Activated naive CD4-positive, alpha-beta T cell treated with anti-CD3 and anti-CD28 coated beads for 36 hours (primary cell): ENCODE measurements around the gene PCDHA3. TPM values are rescaled to one million over a fixed set of nuclear protein-coding genes. Genes with fewer than 3 reads are reported as not detected.
A peak's percentile ranks its signal among the peaks of the same experiment; 100 is the strongest.
"Not testable (repeated sequence)": the region's sequence is repeated elsewhere in the genome, so short reads cannot be mapped to it uniquely, and the experiment has no call there.

Experiments used
- CTCF ChIA-PET: fragments of 350-600 bp; sonication (Branson Sonifier 250); formaldehyde crosslinking; loops from one replicate; lab custom pipeline; 2021; ENCODE audit warnings: antibody characterized with exemption; lab: Charles Lee
- DNase-seq: peaks from one replicate; pipeline ENCODE4 v3.0.0-alpha.2; 2020
- H3K27ac Mint-ChIP-seq: one replicate; pipeline ENCODE4 v1.8.0; 2021; ENCODE audit warnings: mild to moderate bottlenecking, mixed read lengths
- H3K27me3 Mint-ChIP-seq: one replicate; pipeline ENCODE4 v1.8.0; 2021; ENCODE audit warnings: low read depth, mixed read lengths
- H3K36me3 Mint-ChIP-seq: one replicate; pipeline ENCODE4 v1.8.0; 2021; ENCODE audit warnings: low read depth, mixed read lengths
- H3K4me1 Mint-ChIP-seq: one replicate; pipeline ENCODE4 v1.8.0; 2021; ENCODE audit warnings: low read depth, mixed read lengths
- H3K4me3 Mint-ChIP-seq: one replicate; pipeline ENCODE4 v1.8.0; 2021; ENCODE audit warnings: mild to moderate bottlenecking, moderate library complexity, mixed read lengths
- H3K9me3 Mint-ChIP-seq: one replicate; pipeline ENCODE4 v1.8.0; 2021; ENCODE audit warnings: mixed read lengths
- intact Hi-C: fragments of 100-400 bp; cut with micrococcal nuclease; formaldehyde crosslinking; loops from one replicate; pipeline ENCODE4 v1.15.1; 2023
- total RNA-seq, 2 experiments: library from RNA; stranded (reverse); gene quantifications; one replicate each; pipeline ENCODE4 v1.2.3, GENCODE V29; 2021

PCDHA3 gene
- total RNA-seq, 2 experiments from 2014 or later = not detected

GRCh38 chr5:140796072-140796717 lies 4.7 kb upstream of the PCDHA3 start:
- Mint-ChIP-seq H3K27me3 (peaks cover 40% of the 10 kb centered on the region), H3K9me3 (peaks cover 24% of the 10 kb centered on the region), H3K36me3 (peaks cover 15% of the 10 kb centered on the region)
- intact Hi-C loops, CTCF ChIA-PET, H3K4me3 Mint-ChIP-seq, DNase-seq, H3K4me1 Mint-ChIP-seq, H3K27ac Mint-ChIP-seq: not testable (repeated sequence)

DNA sequence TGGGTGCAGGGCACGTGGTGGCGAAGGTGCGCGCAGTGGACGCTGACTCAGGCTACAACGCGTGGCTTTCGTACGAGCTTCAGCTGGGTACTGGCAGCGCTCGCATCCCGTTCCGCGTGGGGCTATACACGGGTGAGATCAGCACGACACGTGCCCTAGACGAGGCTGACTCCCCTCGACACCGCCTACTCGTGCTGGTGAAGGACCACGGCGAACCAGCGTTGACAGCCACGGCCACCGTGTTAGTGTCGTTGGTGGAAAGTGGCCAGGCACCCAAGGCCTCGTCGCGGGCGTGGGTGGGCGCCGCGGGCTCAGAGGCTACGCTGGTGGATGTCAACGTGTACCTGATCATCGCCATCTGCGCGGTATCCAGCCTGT lies 4.2 kb upstream of the PCDHA3 start:
- no peak for DNase-seq
- H3K27me3 Mint-ChIP-seq = peaks cover 44% of the 10 kb centered on the region
- intact Hi-C loops = no loop called here
- CTCF ChIA-PET = no interaction called here
- H3K4me1 Mint-ChIP-seq = no peaks in the 10 kb centered on the region
- no peak overlapping the region for H3K4me3 Mint-ChIP-seq
- H3K36me3 Mint-ChIP-seq = peaks cover 16% of the 10 kb centered on the region
- no peak overlapping the region for H3K27ac Mint-ChIP-seq
- peaks cover 27% of the 10 kb centered on the region for H3K9me3 Mint-ChIP-seq

- no peak for DNase-seq
- intact Hi-C loops = no loop called here
- no peak overlapping the region for H3K4me3 Mint-ChIP-seq
- H3K27me3 Mint-ChIP-seq = peaks cover 41% of the 10 kb centered on the region
- CTCF ChIA-PET = no interaction called here
- H3K9me3 Mint-ChIP-seq = peaks cover 28% of the 10 kb centered on the region
- H3K27ac Mint-ChIP-seq = no peak overlapping the region
- H3K4me1 Mint-ChIP-seq = no peaks in the 10 kb centered on the region
- peaks cover 10% of the 10 kb centered on the region for H3K36me3 Mint-ChIP-seq
These were observed 611 bp downstream of the PCDHA3 start for GRCh38 chr5:140801494-140801841.

DNA sequence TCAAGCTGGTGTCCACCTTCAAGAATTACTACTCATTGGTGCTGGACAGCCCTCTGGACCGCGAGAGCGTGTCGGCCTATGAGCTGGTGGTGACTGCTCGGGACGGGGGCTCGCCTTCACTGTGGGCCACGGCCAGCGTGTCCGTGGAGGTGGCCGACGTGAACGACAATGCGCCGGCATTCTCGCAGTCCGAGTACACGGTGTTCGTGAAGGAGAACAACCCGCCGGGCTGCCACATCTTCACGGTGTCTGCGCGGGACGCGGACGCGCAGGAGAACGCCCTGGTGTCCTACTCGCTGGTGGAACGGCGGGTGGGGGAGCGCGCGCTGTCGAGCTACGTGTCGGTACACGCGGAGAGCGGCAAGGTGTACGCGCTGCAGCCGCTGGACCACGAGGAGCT lies 1.5 kb downstream of the PCDHA3 start:
- H3K4me3 Mint-ChIP-seq, H3K4me1 Mint-ChIP-seq, DNase-seq, H3K27ac Mint-ChIP-seq, intact Hi-C loops: not testable (repeated sequence)
- Mint-ChIP-seq H3K36me3 (peaks cover 11% of the 10 kb centered on the region), H3K27me3 (peaks cover 46% of the 10 kb centered on the region), H3K9me3 (peaks cover 27% of the 10 kb centered on the region)
- CTCF ChIA-PET = interaction anchor here (0.7 kb wide), 1 partner anchor 10 kb away, joined by 3 read pairs; no protein-coding TSS in a partner anchor

- peaks cover 30% of the 10 kb centered on the region for H3K9me3 Mint-ChIP-seq
- CTCF ChIA-PET = interaction anchor here (0.7 kb wide), 1 partner anchor 10 kb away, joined by 3 read pairs; no protein-coding TSS in a partner anchor
- no peak for DNase-seq
- intact Hi-C loops = no loop called here
- no peak overlapping the region for H3K4me3 Mint-ChIP-seq
- H3K27me3 Mint-ChIP-seq = peaks cover 48% of the 10 kb centered on the region
- H3K4me1 Mint-ChIP-seq = no peaks in the 10 kb centered on the region
- H3K36me3 Mint-ChIP-seq = peaks cover 11% of the 10 kb centered on the region
- H3K27ac Mint-ChIP-seq = no peak overlapping the region
These were observed 2.0 kb downstream of the PCDHA3 start for GRCh38 chr5:140802781-140803271.

GRCh38 chr5:140806834-140807775 lies 6.2 kb downstream of the PCDHA3 start, which contains the start of gene PCDHA4:
TSS of gene PCDHA4 (plus strand) at chr5:140807068.
- Mint-ChIP-seq H3K27me3 (peaks cover 36% of the 10 kb centered on the region), H3K27ac (no peak within 1 kb of the TSS), H3K36me3 (peaks cover 6% of the 10 kb centered on the region), H3K4me3 (no peak within 1 kb of the TSS), H3K9me3 (peaks cover 32% of the 10 kb centered on the region), H3K4me1 (no peaks in the 10 kb centered on the region)
- intact Hi-C loops = no loop called here
- CTCF ChIA-PET = interaction anchor here (0.6 to 1.3 kb wide), 4 partner anchors 8 to 14 kb away, joined by 3 to 4 read pairs (median 4); no protein-coding TSS in a partner anchor
- DNase-seq = peak; percentile 31

GRCh38 chr5:140808241-140808888 lies 7.5 kb downstream of the PCDHA3 start:
- CTCF ChIA-PET = interaction anchor here (0.7 to 1.0 kb wide), 2 partner anchors 9 to 10 kb away, joined by 3 to 4 read pairs; no protein-coding TSS in a partner anchor
- H3K9me3 Mint-ChIP-seq = peaks cover 35% of the 10 kb centered on the region

DNA sequence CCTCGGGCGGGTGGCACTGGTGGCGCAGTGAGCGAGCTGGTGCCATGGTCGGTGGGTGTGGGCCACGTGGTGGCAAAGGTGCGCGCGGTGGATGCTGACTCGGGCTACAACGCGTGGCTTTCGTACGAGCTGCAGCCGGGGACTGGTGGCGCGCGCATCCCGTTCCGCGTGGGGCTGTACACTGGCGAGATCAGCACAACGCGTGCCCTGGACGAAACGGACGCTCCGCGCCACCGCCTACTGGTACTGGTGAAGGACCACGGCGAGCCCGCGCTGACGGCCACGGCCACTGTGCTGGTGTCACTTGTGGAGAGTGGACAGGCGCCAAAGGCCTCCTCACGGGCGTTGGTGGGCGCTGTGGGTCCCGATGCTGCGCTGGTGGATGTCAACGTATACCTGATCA lies 8.0 kb downstream of the PCDHA3 start:
- Mint-ChIP-seq H3K27me3 (peaks cover 36% of the 10 kb centered on the region), H3K4me3 (no peak overlapping the region), H3K36me3 (peaks cover 4% of the 10 kb centered on the region), H3K9me3 (peaks cover 31% of the 10 kb centered on the region), H3K27ac (no peak overlapping the region), H3K4me1 (no peaks in the 10 kb centered on the region)
- no peak for DNase-seq
- CTCF ChIA-PET = no interaction called here
- intact Hi-C loops = no loop called here

More at GRCh38 chr5:140808241-140808888, 7.5 kb downstream of the PCDHA3 start:
- H3K4me1 Mint-ChIP-seq, H3K27ac Mint-ChIP-seq, H3K36me3 Mint-ChIP-seq, H3K4me3 Mint-ChIP-seq, DNase-seq, intact Hi-C loops: not testable (repeated sequence)
- peaks cover 38% of the 10 kb centered on the region for H3K27me3 Mint-ChIP-seq

- Mint-ChIP-seq H3K27ac (no peak within 1 kb of the TSS), H3K4me3 (no peak within 1 kb of the TSS), H3K36me3 (peaks cover 5% of the 10 kb centered on the region), H3K9me3 (peaks cover 6% of the 10 kb centered on the region), H3K4me1 (no peaks in the 10 kb centered on the region), H3K27me3 (peaks cover 25% of the 10 kb centered on the region)
- DNase-seq = peak; percentile 57
- CTCF ChIA-PET = interaction anchor here (0.6 to 1.4 kb wide), 6 partner anchors 9 to 554 kb away, joined by 3 read pairs; partner anchors contain the start of gene PCDHB1
- intact Hi-C loops = loop anchor here (5.0 kb wide), 1 partner anchor 221 kb away; no protein-coding TSS in a partner anchor
These were observed 20.8 kb downstream of the PCDHA3 start, which contains the start of gene PCDHA5 for GRCh38 chr5:140821375-140822280. TSS of gene PCDHA5 (plus strand) at chr5:140821613.

DNA sequence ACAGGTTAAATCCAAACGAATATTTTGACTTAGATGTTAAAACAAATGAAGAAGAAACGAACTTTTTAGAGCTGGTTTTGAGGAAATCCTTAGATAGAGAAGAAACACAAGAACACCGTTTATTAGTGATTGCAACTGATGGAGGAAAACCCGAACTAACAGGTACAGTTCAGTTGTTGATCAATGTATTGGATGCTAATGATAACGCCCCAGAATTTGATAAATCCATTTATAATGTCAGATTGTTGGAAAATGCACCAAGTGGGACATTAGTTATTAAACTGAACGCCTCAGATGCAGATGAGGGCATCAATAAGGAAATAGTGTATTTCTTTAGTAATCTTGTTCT lies 21.4 kb downstream of the PCDHA3 start:
- Mint-ChIP-seq H3K4me3 (no peak overlapping the region), H3K36me3 (peaks cover 7% of the 10 kb centered on the region), H3K27ac (no peak overlapping the region), H3K4me1 (no peaks in the 10 kb centered on the region), H3K27me3 (peaks cover 29% of the 10 kb centered on the region), H3K9me3 (peaks cover 8% of the 10 kb centered on the region)
- DNase-seq = no peak
- CTCF ChIA-PET = interaction anchor here (0.6 to 1.4 kb wide), 2 partner anchors 10 to 71 kb away, joined by 3 read pairs; no protein-coding TSS in a partner anchor
- intact Hi-C loops = loop anchor here (5.0 kb wide), 1 partner anchor 220 kb away; no protein-coding TSS in a partner anchor

DNA sequence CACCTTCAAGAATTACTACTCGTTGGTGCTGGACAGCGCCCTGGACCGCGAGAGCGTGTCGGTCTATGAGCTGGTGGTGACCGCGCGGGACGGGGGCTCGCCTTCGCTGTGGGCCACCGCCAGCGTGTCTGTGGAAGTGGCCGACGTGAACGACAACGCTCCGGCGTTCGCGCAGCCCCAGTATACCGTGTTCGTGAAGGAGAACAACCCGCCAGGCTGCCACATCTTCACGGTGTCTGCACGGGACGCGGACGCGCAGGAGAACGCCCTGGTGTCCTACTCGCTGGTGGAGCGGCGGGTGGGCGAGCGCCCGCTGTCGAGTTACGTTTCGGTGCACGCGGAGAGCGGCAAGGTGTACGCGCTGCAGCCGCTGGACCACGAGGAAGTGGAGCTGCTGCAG lies 22.1 kb downstream of the PCDHA3 start:
- CTCF ChIA-PET, H3K4me3 Mint-ChIP-seq, H3K27ac Mint-ChIP-seq, DNase-seq, H3K4me1 Mint-ChIP-seq: not testable (repeated sequence)
- H3K27me3 Mint-ChIP-seq = peaks cover 33% of the 10 kb centered on the region
- intact Hi-C loops = loop anchor here (5.0 kb wide), 1 partner anchor 219 kb away; no protein-coding TSS in a partner anchor
- H3K9me3 Mint-ChIP-seq = peaks cover 12% of the 10 kb centered on the region
- H3K36me3 Mint-ChIP-seq = peaks cover 11% of the 10 kb centered on the region
